Measurements from ENCODE around the gene MYO1B. TPM values are rescaled to one million over a fixed set of nuclear protein-coding genes. Genes with fewer than 3 reads are reported as not detected.
A peak's percentile ranks its signal among the peaks of the same experiment; 100 is the strongest.

Gene MYO1B
- total and polyA plus RNA-seq, 2 of the 8 experiments (the other 6 are each of a cell fraction or from before 2014, with no cell fraction given): 15.5 to 61.2 TPM

- Histone ChIP-seq H2BK20ac (ENCODE audit: low read length) (no peak overlapping the region), H3K79me1 (ENCODE audit: low read depth, low read length) (no peaks in the 10 kb centered on the region), H3K9me3 (ENCODE audit: insufficient read depth in 2 of 2, low read depth in 1 of 2, low read length in 1 of 2) (no peaks in the 10 kb centered on the region), H2BK12ac (ENCODE audit: low read depth, low read length) (no peak overlapping the region), H3K14ac (ENCODE audit: insufficient read length) (no peak overlapping the region), H2AFZ (ENCODE audit: low read length) (no peak overlapping the region), H3K23ac (ENCODE audit: insufficient read length) (no peak overlapping the region), H2BK15ac (ENCODE audit: low read length) (no peak overlapping the region), H4K91ac (replicated peaks; ENCODE audit: insufficient read length, low read length) (no peak overlapping the region), H2AK5ac (ENCODE audit: low read depth, low read length) (no peak overlapping the region), H3K9ac (replicated peaks in 1 of 4; ENCODE audit: extremely low read depth in 1 of 4, low read depth in 3 of 4, low read length in 3 of 4) (peak overlapping the region in 1 of 4 experiments; percentile 8; a peak in 2 of 7 replicates), H3K27me3 (replicated peaks in 1 of 4; ENCODE audit: control insufficient read depth in 3 of 4, extremely low read depth in 1 of 4, insufficient read depth in 3 of 4, low read length in 3 of 4) (peaks cover 0 to 1% (median 0%) of the 10 kb centered on the region in 4 experiments; a peak in 1 of 7 replicates), H3K79me2 (ENCODE audit: control insufficient read depth in 1 of 2, insufficient read depth in 2 of 2, low read length in 2 of 2) (no peaks in the 10 kb centered on the region), H4K8ac (ENCODE audit: extremely low read depth, insufficient read depth, low read length) (no peak overlapping the region), H4K20me1 (replicated peaks in 1 of 2; ENCODE audit: control insufficient read depth in 1 of 2, insufficient read depth in 2 of 2, low read length in 2 of 2) (no peaks in the 10 kb centered on the region), H3K56ac (replicated peaks; ENCODE audit: insufficient read length, low read depth, low read length) (no peak overlapping the region), H3K23me2 (ENCODE audit: low read depth, low read length) (no peaks in the 10 kb centered on the region), H3K4ac (replicated peaks; ENCODE audit: insufficient read length, low read depth, low read length) (no peak overlapping the region), H4K5ac (ENCODE audit: insufficient read length, low read depth, low read length) (no peak overlapping the region), H3K4me3 (ENCODE audit: extremely low read depth in 1 of 4, insufficient read depth in 2 of 4, low read depth in 3 of 4, low read length in 4 of 4) (no peak overlapping the region), H3K18ac (ENCODE audit: extremely low read depth, low read length) (no peak overlapping the region), H3K4me2 (ENCODE audit: insufficient read depth in 1 of 2, low read depth in 2 of 2, low read length in 2 of 2) (no peak overlapping the region; a peak in 1 of 4 replicates), H2BK5ac (ENCODE audit: low read depth, low read length) (no peak overlapping the region), H3K36me3 (ENCODE audit: control insufficient read depth in 2 of 4, insufficient read depth in 4 of 4, low read length in 3 of 4) (no peaks in the 10 kb centered on the region), H3K4me1 (replicated peaks in 1 of 4; ENCODE audit: control insufficient read depth in 3 of 4, insufficient read depth in 4 of 4, low read length in 3 of 4) (peaks cover 2 to 7% (median 5%) of the 10 kb centered on the region in 4 experiments; a peak in 5 of 7 replicates), H2BK120ac (replicated peaks; ENCODE audit: low read depth, low read length) (no peak overlapping the region), H3K27ac (ENCODE audit: low read depth, low read length) (no peak overlapping the region)
- ChIA-PET POLR2A (ENCODE audit: partially characterized antibody) (interaction anchor here (1.7 kb wide), 1 partner anchor 21 kb away, joined by 5 read pairs; no protein-coding TSS in a partner anchor), CTCF (ENCODE audit: partially characterized antibody) (interaction anchor here (1.3 to 1.5 kb wide), 2 partner anchors 21 to 297 kb away, joined by 3 to 5 read pairs; no protein-coding TSS in a partner anchor)
- DNase-seq (ENCODE audit: low read depth in 1 of 2, low spot score in 2 of 2) (no peak), FAIRE-seq (no peak)
- TF ChIP-seq CEBPB (IDR thresholded peaks at IDR 0.05; ENCODE audit: low read depth, low read length) (no peak), RAD21 (IDR thresholded peaks at IDR 0.05 in 1 of 2, conservative IDR thresholded peaks at IDR 0.05 in 1 of 2; ENCODE audit: low read depth in 2 of 2, low read length in 2 of 2) (no peak), TAF7 (optimal IDR thresholded peaks at IDR 0.05; ENCODE audit: borderline replicate concordance, low read depth, low read length) (no peak), SP4 (IDR thresholded peaks at IDR 0.05; ENCODE audit: low read length) (no peak)
- WGBS, 2 experiments (ENCODE audit: extremely low coverage in 1 of 2, insufficient coverage in 1 of 2, insufficient read length in 1 of 2, insufficient replicate concordance in 2 of 2, low coverage in 1 of 2, low lambda C conversion rate in 2 of 2, missing lambda C conversion rate in 1 of 2): 69% methylated on average over 1 of the region's 1 CpG; no CpG with 5 or more reads in 1 of the 2 experiments
Measured at GRCh38 chr2:191225126-191225525, 20.1 kb upstream of the MYO1B start.

All from H1 (cell line).